HEK293 (cell line): Measurements from ENCODE around the gene SCD.

Experiments
- CTCF ChIA-PET: fragments of 350-600 bp; formaldehyde crosslinking; extraction: SDS; loops from one replicate; lab custom pipeline; 2021; ENCODE audit warnings: antibody characterized with exemption; lab: Yijun Ruan, JAX
- POLR2A ChIA-PET: fragments of 300-600 bp; formaldehyde crosslinking; extraction: SDS; loops from one replicate; lab custom pipeline; 2020; ENCODE audit warnings: antibody characterized with exemption, inconsistent platforms; lab: Yijun Ruan, JAX
- H3K27ac ChIP-seq: fragments of 200-500 bp; sonication (Bioruptor generic); 2 replicates; pipeline ENCODE4 v1.5.1; 2014; ENCODE audit warnings: low read depth, low read length, control low read depth, inconsistent platforms; ENCODE audit errors: extremely low read depth
- H3K36me3 ChIP-seq, 2 experiments: fragments of 200-500 bp in 1 of 2; sonication (Bioruptor generic) in 1 of 2; 1 replicate in 1 of 2; 2 replicates in 1 of 2; pipeline ENCODE4 v1.5.1; 2014 to 2017; ENCODE audit warnings: inconsistent platforms in 2 of 2, low read length in 2 of 2; ENCODE audit not compliant: control insufficient read depth in 2 of 2, insufficient read depth in 1 of 2
- H3K4me1 ChIP-seq: fragments of 200-500 bp; sonication (Bioruptor generic); 2 replicates; pipeline ENCODE4 v1.5.1; 2014; ENCODE audit warnings: mild to moderate bottlenecking, low read length, inconsistent platforms; ENCODE audit not compliant: control insufficient read depth, insufficient read depth
- H3K4me3 ChIP-seq: 2 replicates; pipeline ENCODE4 v1.5.1; 2011; ENCODE audit warnings: low read depth, mild to moderate bottlenecking, control low read depth, low read length, moderate library complexity
- H3K9me3 ChIP-seq: fragments of 200-500 bp; sonication (Bioruptor generic); 2 replicates; pipeline ENCODE4 v1.5.1; 2014; ENCODE audit warnings: low read depth, low read length, inconsistent platforms; ENCODE audit not compliant: control insufficient read depth, insufficient read depth
- GLIS1 ChIP-seq: fragments of 450-650 bp; formaldehyde crosslinking; IDR thresholded peaks from 2 replicates; pipeline ENCODE4 v1.5.1; 2016; ENCODE audit warnings: missing biosample characterization, missing genetic modification characterization
- OVOL3 ChIP-seq: fragments of 450-650 bp; formaldehyde crosslinking; IDR thresholded peaks from 2 replicates; pipeline ENCODE4 v1.5.1; 2016; ENCODE audit warnings: missing biosample characterization, missing genetic modification characterization
- SCRT2 ChIP-seq: fragments of 450-650 bp; formaldehyde crosslinking; IDR thresholded peaks from 2 replicates; pipeline ENCODE4 v1.5.1; 2016; ENCODE audit warnings: missing biosample characterization, missing genetic modification characterization
- ZIC2 ChIP-seq: fragments of 450-650 bp; formaldehyde crosslinking; IDR thresholded peaks from 2 replicates; pipeline ENCODE4 v1.5.1; 2016; ENCODE audit warnings: missing biosample characterization, missing genetic modification characterization
- ZNF140 ChIP-seq: fragments of 450-650 bp; formaldehyde crosslinking; IDR thresholded peaks from 2 replicates; pipeline ENCODE4 v1.5.1; 2016; ENCODE audit warnings: missing biosample characterization, missing genetic modification characterization
- ZNF16 ChIP-seq: fragments of 450-650 bp; formaldehyde crosslinking; IDR thresholded peaks from 2 replicates; pipeline ENCODE4 v1.5.1; 2016; ENCODE audit warnings: low read depth, missing biosample characterization, missing genetic modification characterization
- ZNF184 ChIP-seq: fragments of 450-650 bp; IDR thresholded peaks from 2 replicates; pipeline ENCODE4 v1.5.1; 2018; ENCODE audit warnings: missing biosample characterization, mild to moderate bottlenecking, missing genetic modification characterization
- ZNF2 ChIP-seq: fragments of 450-650 bp; formaldehyde crosslinking; IDR thresholded peaks from 2 replicates; pipeline ENCODE4 v1.5.1; 2016; ENCODE audit warnings: missing biosample characterization, missing genetic modification characterization
- ZNF202 ChIP-seq: fragments of 450-650 bp; formaldehyde crosslinking; IDR thresholded peaks from 2 replicates; pipeline ENCODE4 v1.5.1; 2016; ENCODE audit warnings: missing biosample characterization, missing genetic modification characterization, borderline replicate concordance
- ZNF266 ChIP-seq: fragments of 450-650 bp; formaldehyde crosslinking; IDR thresholded peaks from 2 replicates; pipeline ENCODE4 v1.5.1; 2016; ENCODE audit warnings: missing biosample characterization, missing genetic modification characterization, low read depth
- ZNF335 ChIP-seq: fragments of 450-650 bp; formaldehyde crosslinking; conservative IDR thresholded peaks from 2 replicates; pipeline ENCODE4 v1.5.1; 2016; ENCODE audit warnings: missing biosample characterization, missing genetic modification characterization
- ZNF561 ChIP-seq: fragments of 450-650 bp; IDR thresholded peaks from 2 replicates; pipeline ENCODE4 v1.5.1; 2018; ENCODE audit warnings: missing biosample characterization, missing genetic modification characterization, borderline replicate concordance
- ZNF837 ChIP-seq: fragments of 450-650 bp; formaldehyde crosslinking; IDR thresholded peaks from 2 replicates; pipeline ENCODE4 v1.5.1; 2016; ENCODE audit warnings: missing biosample characterization, missing genetic modification characterization
- ZSCAN16 ChIP-seq: fragments of 450-650 bp; formaldehyde crosslinking; IDR thresholded peaks from 2 replicates; pipeline ENCODE4 v1.5.1; 2016; ENCODE audit warnings: missing biosample characterization, missing genetic modification characterization
- TF ChIP-seq, protein P1 (sequence below): fragments of 450-650 bp; IDR thresholded peaks from 2 replicates; pipeline ENCODE4 v1.5.1; 2018; ENCODE audit warnings: missing biosample characterization, missing genetic modification characterization
- TF ChIP-seq, protein P2 (sequence below): fragments of 450-650 bp; formaldehyde crosslinking; IDR thresholded peaks from 2 replicates; pipeline ENCODE4 v1.5.1; 2016; ENCODE audit warnings: missing biosample characterization, missing genetic modification characterization, low read depth
- TF ChIP-seq, protein P3 (sequence below): fragments of 450-650 bp; formaldehyde crosslinking; IDR thresholded peaks from 2 replicates; pipeline ENCODE4 v1.5.1; 2016; ENCODE audit warnings: missing biosample characterization, missing genetic modification characterization
- TF ChIP-seq, protein P4 (sequence below): fragments of 450-650 bp; formaldehyde crosslinking; IDR thresholded peaks from 2 replicates; pipeline ENCODE4 v1.5.1; 2016; ENCODE audit warnings: missing biosample characterization, missing genetic modification characterization, borderline replicate concordance
- TF ChIP-seq, protein P5 (sequence below): fragments of 450-650 bp; formaldehyde crosslinking; IDR thresholded peaks from 2 replicates; pipeline ENCODE4; 2016; ENCODE audit warnings: missing biosample characterization, missing genetic modification characterization

Gene SCD

DNA sequence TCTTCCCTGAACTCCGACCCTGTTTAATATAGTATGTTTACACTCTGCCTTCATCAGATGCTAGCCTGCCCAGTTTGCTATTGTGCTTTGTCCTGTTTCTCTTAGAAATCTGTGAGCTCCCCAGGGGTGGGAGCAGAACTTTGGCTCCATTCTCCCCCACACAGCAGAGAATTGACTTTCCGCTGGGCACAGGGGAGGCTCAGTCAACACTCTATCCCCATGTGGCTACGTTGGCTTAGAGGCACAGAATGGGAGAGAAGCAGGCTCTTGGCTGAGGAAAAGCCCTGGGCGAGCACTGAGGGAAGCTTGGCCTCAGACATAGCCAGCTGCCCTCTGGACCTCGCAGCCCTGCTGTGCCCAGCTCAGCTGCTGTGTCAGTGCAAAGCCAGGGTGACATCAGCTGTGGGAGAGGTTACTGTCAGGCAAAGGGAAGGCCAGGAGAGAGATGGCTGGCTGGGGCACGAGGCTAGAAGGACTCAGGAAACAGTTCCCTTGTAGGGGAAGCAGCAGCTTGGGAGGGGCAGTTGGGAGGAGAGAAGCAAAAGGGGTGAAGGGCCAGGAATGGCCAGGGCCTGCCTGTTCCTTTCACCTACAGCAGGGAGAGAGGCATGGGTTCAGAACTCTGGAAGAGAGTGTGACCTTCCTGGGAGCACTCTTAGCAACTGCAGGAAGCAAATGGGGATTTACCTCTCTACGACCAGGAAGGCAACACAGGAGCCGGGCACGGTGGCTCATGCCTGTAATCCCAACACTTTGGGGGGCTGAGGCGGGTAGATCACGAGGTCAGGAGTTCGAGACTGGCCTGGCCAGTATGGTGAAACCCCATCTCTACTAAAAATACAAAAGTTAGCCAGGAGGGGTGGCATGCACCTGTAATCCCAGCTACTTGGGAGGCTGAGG is 5.8 kb upstream of the SCD start:
- ChIA-PET POLR2A (interaction anchor here (0.6 kb wide), 1 partner anchor 404 kb away, joined by 8 read pairs; the partner anchor contains the start of gene PAX2), CTCF (interaction anchor here (0.6 to 20.2 kb wide), 20 partner anchors 9 to 537 kb away, joined by 3 to 342 read pairs (median 3); no protein-coding TSS in a partner anchor)
- H3K4me3 ChIP-seq, result no peak overlapping the region
- TF ChIP-seq, protein P1, sequence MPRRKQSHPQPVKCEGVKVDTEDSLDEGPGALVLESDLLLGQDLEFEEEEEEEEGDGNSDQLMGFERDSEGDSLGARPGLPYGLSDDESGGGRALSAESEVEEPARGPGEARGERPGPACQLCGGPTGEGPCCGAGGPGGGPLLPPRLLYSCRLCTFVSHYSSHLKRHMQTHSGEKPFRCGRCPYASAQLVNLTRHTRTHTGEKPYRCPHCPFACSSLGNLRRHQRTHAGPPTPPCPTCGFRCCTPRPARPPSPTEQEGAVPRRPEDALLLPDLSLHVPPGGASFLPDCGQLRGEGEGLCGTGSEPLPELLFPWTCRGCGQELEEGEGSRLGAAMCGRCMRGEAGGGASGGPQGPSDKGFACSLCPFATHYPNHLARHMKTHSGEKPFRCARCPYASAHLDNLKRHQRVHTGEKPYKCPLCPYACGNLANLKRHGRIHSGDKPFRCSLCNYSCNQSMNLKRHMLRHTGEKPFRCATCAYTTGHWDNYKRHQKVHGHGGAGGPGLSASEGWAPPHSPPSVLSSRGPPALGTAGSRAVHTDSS (tag by site-specific recombination), result no peak
- TF ChIP-seq ZSCAN16 (peak; percentile 95), ZNF335 (peak; percentile 64), ZIC2 (tag by site-specific recombination) (peak; percentile 96), ZNF16 (tag by site-specific recombination) (no peak), GLIS1 (tag by site-specific recombination) (0 out of 2 replicates have a peak, but pooled peaks have one; percentile 16)
- H3K36me3 ChIP-seq, result no peaks in the 10 kb centered on the region
- 0 out of 2 replicates have a peak, but pooled peaks cover 3% of the 10 kb centered on the region for H3K4me1 ChIP-seq
- no peak overlapping the region for H3K27ac ChIP-seq
- no peaks in the 10 kb centered on the region for H3K9me3 ChIP-seq

DNA sequence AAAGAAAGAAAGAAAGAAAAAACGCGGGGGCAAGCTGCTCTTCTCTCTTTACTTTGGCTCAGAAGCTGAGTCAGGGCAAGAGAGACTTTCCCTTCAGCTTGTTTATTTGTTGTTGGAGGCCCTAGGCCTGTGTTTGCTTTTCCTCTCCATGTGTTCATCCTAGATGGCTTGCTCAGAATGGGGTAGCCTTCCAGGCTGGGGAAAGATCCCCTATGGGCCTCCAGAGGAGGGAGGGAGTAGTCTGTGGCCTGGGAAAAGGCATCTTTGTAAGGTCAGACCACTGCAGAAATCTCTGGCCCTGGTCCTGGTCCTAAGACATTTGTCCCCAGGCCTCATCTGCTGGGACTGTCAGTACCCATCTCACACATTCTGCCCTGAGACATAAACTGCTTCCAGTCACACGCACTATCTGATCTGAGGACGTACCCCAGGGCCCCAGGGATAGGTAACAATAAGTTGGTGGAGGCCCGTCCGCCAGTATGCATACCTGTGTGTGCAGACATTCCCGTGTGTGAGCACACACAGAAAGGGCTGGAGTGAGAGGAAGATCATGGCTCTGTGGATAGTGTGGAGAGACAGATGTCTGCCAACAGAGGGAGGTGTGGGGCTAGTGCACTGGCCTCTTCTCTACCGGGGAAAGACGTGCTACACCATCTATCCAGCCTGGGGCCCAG is 4.9 kb upstream of the SCD start:
- ChIA-PET CTCF (interaction anchor here (0.6 to 20.2 kb wide), 20 partner anchors 8 to 180 kb away, joined by 3 to 342 read pairs (median 4); no protein-coding TSS in a partner anchor), POLR2A (interaction anchor here (0.6 to 2.6 kb wide), 2 partner anchors 31 to 49 kb away, joined by 3 to 9 read pairs; no protein-coding TSS in a partner anchor)
- H3K27ac ChIP-seq, result no peak overlapping the region; the same call in 1 of the 2 replicates
- H3K4me1 ChIP-seq, result 0 out of 2 replicates have a peak, but pooled peaks cover 3% of the 10 kb centered on the region
- no peak overlapping the region for H3K4me3 ChIP-seq
- H3K36me3 ChIP-seq, result no peaks in the 10 kb centered on the region
- H3K9me3 ChIP-seq, result no peaks in the 10 kb centered on the region
- TF ChIP-seq, protein P2, sequence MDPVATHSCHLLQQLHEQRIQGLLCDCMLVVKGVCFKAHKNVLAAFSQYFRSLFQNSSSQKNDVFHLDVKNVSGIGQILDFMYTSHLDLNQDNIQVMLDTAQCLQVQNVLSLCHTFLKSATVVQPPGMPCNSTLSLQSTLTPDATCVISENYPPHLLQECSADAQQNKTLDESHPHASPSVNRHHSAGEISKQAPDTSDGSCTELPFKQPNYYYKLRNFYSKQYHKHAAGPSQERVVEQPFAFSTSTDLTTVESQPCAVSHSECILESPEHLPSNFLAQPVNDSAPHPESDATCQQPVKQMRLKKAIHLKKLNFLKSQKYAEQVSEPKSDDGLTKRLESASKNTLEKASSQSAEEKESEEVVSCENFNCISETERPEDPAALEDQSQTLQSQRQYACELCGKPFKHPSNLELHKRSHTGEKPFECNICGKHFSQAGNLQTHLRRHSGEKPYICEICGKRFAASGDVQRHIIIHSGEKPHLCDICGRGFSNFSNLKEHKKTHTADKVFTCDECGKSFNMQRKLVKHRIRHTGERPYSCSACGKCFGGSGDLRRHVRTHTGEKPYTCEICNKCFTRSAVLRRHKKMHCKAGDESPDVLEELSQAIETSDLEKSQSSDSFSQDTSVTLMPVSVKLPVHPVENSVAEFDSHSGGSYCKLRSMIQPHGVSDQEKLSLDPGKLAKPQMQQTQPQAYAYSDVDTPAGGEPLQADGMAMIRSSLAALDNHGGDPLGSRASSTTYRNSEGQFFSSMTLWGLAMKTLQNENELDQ (tag by site-specific recombination), result no peak
- TF ChIP-seq, protein P3, sequence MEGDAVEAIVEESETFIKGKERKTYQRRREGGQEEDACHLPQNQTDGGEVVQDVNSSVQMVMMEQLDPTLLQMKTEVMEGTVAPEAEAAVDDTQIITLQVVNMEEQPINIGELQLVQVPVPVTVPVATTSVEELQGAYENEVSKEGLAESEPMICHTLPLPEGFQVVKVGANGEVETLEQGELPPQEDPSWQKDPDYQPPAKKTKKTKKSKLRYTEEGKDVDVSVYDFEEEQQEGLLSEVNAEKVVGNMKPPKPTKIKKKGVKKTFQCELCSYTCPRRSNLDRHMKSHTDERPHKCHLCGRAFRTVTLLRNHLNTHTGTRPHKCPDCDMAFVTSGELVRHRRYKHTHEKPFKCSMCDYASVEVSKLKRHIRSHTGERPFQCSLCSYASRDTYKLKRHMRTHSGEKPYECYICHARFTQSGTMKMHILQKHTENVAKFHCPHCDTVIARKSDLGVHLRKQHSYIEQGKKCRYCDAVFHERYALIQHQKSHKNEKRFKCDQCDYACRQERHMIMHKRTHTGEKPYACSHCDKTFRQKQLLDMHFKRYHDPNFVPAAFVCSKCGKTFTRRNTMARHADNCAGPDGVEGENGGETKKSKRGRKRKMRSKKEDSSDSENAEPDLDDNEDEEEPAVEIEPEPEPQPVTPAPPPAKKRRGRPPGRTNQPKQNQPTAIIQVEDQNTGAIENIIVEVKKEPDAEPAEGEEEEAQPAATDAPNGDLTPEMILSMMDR (tag by site-specific recombination), result peak; percentile 88
- TF ChIP-seq ZNF266, result no peak
- TF ChIP-seq, protein P4, sequence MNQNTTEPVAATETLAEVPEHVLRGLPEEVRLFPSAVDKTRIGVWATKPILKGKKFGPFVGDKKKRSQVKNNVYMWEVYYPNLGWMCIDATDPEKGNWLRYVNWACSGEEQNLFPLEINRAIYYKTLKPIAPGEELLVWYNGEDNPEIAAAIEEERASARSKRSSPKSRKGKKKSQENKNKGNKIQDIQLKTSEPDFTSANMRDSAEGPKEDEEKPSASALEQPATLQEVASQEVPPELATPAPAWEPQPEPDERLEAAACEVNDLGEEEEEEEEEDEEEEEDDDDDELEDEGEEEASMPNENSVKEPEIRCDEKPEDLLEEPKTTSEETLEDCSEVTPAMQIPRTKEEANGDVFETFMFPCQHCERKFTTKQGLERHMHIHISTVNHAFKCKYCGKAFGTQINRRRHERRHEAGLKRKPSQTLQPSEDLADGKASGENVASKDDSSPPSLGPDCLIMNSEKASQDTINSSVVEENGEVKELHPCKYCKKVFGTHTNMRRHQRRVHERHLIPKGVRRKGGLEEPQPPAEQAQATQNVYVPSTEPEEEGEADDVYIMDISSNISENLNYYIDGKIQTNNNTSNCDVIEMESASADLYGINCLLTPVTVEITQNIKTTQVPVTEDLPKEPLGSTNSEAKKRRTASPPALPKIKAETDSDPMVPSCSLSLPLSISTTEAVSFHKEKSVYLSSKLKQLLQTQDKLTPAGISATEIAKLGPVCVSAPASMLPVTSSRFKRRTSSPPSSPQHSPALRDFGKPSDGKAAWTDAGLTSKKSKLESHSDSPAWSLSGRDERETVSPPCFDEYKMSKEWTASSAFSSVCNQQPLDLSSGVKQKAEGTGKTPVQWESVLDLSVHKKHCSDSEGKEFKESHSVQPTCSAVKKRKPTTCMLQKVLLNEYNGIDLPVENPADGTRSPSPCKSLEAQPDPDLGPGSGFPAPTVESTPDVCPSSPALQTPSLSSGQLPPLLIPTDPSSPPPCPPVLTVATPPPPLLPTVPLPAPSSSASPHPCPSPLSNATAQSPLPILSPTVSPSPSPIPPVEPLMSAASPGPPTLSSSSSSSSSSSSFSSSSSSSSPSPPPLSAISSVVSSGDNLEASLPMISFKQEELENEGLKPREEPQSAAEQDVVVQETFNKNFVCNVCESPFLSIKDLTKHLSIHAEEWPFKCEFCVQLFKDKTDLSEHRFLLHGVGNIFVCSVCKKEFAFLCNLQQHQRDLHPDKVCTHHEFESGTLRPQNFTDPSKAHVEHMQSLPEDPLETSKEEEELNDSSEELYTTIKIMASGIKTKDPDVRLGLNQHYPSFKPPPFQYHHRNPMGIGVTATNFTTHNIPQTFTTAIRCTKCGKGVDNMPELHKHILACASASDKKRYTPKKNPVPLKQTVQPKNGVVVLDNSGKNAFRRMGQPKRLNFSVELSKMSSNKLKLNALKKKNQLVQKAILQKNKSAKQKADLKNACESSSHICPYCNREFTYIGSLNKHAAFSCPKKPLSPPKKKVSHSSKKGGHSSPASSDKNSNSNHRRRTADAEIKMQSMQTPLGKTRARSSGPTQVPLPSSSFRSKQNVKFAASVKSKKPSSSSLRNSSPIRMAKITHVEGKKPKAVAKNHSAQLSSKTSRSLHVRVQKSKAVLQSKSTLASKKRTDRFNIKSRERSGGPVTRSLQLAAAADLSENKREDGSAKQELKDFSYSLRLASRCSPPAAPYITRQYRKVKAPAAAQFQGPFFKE (tag by site-specific recombination), result no peak
- no peak for TF ChIP-seq ZNF561 (tag by site-specific recombination)
- TF ChIP-seq ZNF837, result no peak
- no peak for TF ChIP-seq SCRT2
- no peak for TF ChIP-seq OVOL3 (tag by site-specific recombination)
- no peak for TF ChIP-seq ZNF184 (tag by site-specific recombination)
- no peak for TF ChIP-seq ZNF140 (tag by site-specific recombination)
- TF ChIP-seq ZNF202 (tag by site-specific recombination), result no peak
- peak; percentile 98 for TF ChIP-seq ZNF2 (tag by site-specific recombination)
- TF ChIP-seq, protein P5, sequence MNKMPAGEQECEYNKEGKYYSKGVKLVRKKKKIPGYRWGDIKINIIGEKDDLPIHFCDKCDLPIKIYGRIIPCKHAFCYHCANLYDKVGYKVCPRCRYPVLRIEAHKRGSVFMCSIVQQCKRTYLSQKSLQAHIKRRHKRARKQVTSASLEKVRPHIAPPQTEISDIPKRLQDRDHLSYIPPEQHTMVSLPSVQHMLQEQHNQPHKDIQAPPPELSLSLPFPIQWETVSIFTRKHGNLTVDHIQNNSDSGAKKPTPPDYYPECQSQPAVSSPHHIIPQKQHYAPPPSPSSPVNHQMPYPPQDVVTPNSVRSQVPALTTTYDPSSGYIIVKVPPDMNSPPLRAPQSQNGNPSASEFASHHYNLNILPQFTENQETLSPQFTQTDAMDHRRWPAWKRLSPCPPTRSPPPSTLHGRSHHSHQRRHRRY, result no peak
